Spleen (tissue), 11 donors: ENCODE data around the gene TSHR. TPM values are rescaled to one million over a fixed set of nuclear protein-coding genes. Genes with fewer than 3 reads are reported as not detected.

Experiments used
- DNase-seq: peaks from one replicate; pipeline ENCODE4 v3.0.0-alpha.2; 2020
- H3K27ac ChIP-seq, 8 donors: fragments of 200-600 bp; sonication (generic) in 7 of 8; 1 replicate in 4 of 8; 2 replicates in 4 of 8; pipeline versions ENCODE4 v1.5.0 to v1.8.0; 2016 to 2021; ENCODE audit warnings: inconsistent platforms in 4 of 8, mild to moderate bottlenecking in 4 of 8, moderate library complexity in 1 of 8
- H3K27me3 ChIP-seq, 7 donors: fragments of 200-600 bp; sonication (generic) in 6 of 7; replicated peaks in 1 of 7; 1 replicate in 4 of 7; 2 replicates in 3 of 7; pipeline versions ENCODE4 v1.5.0 to v1.8.0; 2016 to 2021; ENCODE audit warnings: inconsistent platforms in 3 of 7, mild to moderate bottlenecking in 1 of 7
- H3K36me3 ChIP-seq, 6 donors: fragments of 200-600 bp; sonication (generic) in 5 of 6; 1 replicate in 4 of 6; 2 replicates in 2 of 6; pipeline versions ENCODE4 v1.5.0 to v1.8.0; 2016 to 2021; ENCODE audit warnings: inconsistent platforms in 2 of 6
- H3K4me1 ChIP-seq, 6 donors: fragments of 200-600 bp; sonication (generic) in 5 of 6; 1 replicate in 3 of 6; 2 replicates in 3 of 6; pipeline versions ENCODE4 v1.5.0 to v1.8.0; 2016 to 2021; ENCODE audit warnings: inconsistent platforms in 3 of 6
- H3K4me3 ChIP-seq, 8 donors: fragments of 200-600 bp; sonication (generic) in 7 of 8; 1 replicate in 4 of 8; 2 replicates in 4 of 8; pipeline versions ENCODE4 v1.5.0 to v1.8.0; 2016 to 2021; ENCODE audit warnings: inconsistent platforms in 4 of 8, mild to moderate bottlenecking in 4 of 8, moderate library complexity in 2 of 8
- H3K9me3 ChIP-seq, 8 donors: fragments of 200-600 bp; sonication (generic) in 7 of 8; 1 replicate in 4 of 8; 2 replicates in 4 of 8; pipeline versions ENCODE4 v1.5.0 to v1.8.0; 2016 to 2021; ENCODE audit warnings: inconsistent platforms in 4 of 8
- CTCF ChIP-seq, 11 experiments: fragments of 200-600 bp in 7 of 11; fragments of 450-650 bp in 4 of 11; sonication (generic) in 4 of 11; IDR thresholded peaks in 8 of 11; conservative IDR thresholded peaks in 3 of 11; 1 replicate in 7 of 11; 2 replicates in 4 of 11; pipeline versions ENCODE4 v1.4.0 to v1.8.0; 2016 to 2021; ENCODE audit warnings: antibody characterized with exemption in 11 of 11, inconsistent platforms in 4 of 11, mild to moderate bottlenecking in 1 of 11
- POLR2A ChIP-seq, 3 donors: fragments of 450-650 bp; IDR thresholded peaks; one replicate each; pipeline ENCODE4 v1.5.1; 2017; ENCODE audit warnings: antibody characterized with exemption in 3 of 3, mild to moderate bottlenecking in 1 of 3
- POLR2AphosphoS5 ChIP-seq, 3 donors: sonication (generic); formaldehyde crosslinking; IDR thresholded peaks; one replicate each; pipeline ENCODE4 v1.5.1; 2017; ENCODE audit warnings: antibody characterized with exemption in 3 of 3
- WGBS, 5 donors: extraction: QIAGEN DNeasy Blood & Tissue Kit in 3 of 5; methylation state at CpG; one replicate each; pipeline versions ENCODE4 v1.1.5 to v1.1.7; 2013 to 2018; 5-methylcytosine and 5-hydroxymethylcytosine counted together
- intact Hi-C: fragments of 100-400 bp; cut with DNase I; formaldehyde crosslinking; loops from one replicate; pipeline ENCODE4 v1.15.0; 2023; ENCODE audit warnings: low total_unique reads
- polyA plus RNA-seq, 3 donors: library from polyadenylated mRNA; stranded (reverse); fragments of 200-250 nt; gene quantifications; one replicate each; pipeline ENCODE4 v1.2.1, GENCODE V29; 2013
- total RNA-seq, 7 donors: library from RNA; depleted of rRNA in 3 of 7; stranded (reverse); fragments of >200 nt in 3 of 7; fragmentation: NEBNext Ultra II Directional in 4 of 7; extraction: Animal tissue kit (Norgen Biotek cat#: 25700) in 4 of 7; gene quantifications; one replicate each; pipeline versions ENCODE4 v1.1.0 to v1.2.1, GENCODE V29; 2016 to 2021
- donor health status: healthy with polysubstance abuse.
- donor health status: DM: no; HTN: no; CAD: no; lungs with moderate emphysema.
- donor health status: DM: no; HTN: no; CAD: no.
- donor health status: Bipolar disorder and iron deficiency.
- donor health status: healthy.
- donor health status: DM: no; HTN: no; CAD: no.
- donor health status: DM: yes; HTN: yes; CAD: no.

The TSHR gene
- total and polyA plus RNA-seq, 10 donors, result 0.22 to 3.1 (median 0.46) TPM; not detected in 1

GRCh38 chr14:80981673-80982072, 26.3 kb downstream of the TSHR start:
- no peaks in the 10 kb centered on the region for H3K9me3 ChIP-seq
- 91 to 97% (median 93%) methylated on average over 7 of the region's 7 CpGs for WGBS, 5 donors
- no peaks in the 10 kb centered on the region for H3K4me1 ChIP-seq
- H3K27me3 ChIP-seq, result no peaks in the 10 kb centered on the region
- H3K4me3 ChIP-seq, result no peak overlapping the region
- TF ChIP-seq POLR2AphosphoS5 (IDR thresholded peaks at IDR 0.05) (no peak), POLR2A (IDR thresholded peaks at IDR 0.05) (no peak), CTCF (IDR thresholded peaks at IDR 0.05 in 8 of 11, conservative IDR thresholded peaks at IDR 0.05 in 3 of 11) (no peak)
- H3K36me3 ChIP-seq, result no peaks in the 10 kb centered on the region
- DNase-seq, result no peak
- intact Hi-C loops, result no loop called here
- H3K27ac ChIP-seq, result no peak overlapping the region

- no peak for DNase-seq
- H3K27me3 ChIP-seq, result peaks cover 0 to 3% (median 0%) of the 10 kb centered on the region in 7 donors
- H3K36me3 ChIP-seq, result no peaks in the 10 kb centered on the region
- WGBS, 5 donors, result 82 to 96% (median 91%) methylated on average over 2 of the region's 2 CpGs
- H3K27ac ChIP-seq, result no peak overlapping the region
- peaks cover 0 to 5% (median 1%) of the 10 kb centered on the region in 6 donors for H3K4me1 ChIP-seq
- no peaks in the 10 kb centered on the region for H3K9me3 ChIP-seq
- intact Hi-C loops, result no loop called here
- no peak overlapping the region for H3K4me3 ChIP-seq
- TF ChIP-seq POLR2AphosphoS5 (IDR thresholded peaks at IDR 0.05) (no peak), POLR2A (IDR thresholded peaks at IDR 0.05) (no peak), CTCF (IDR thresholded peaks at IDR 0.05 in 8 of 11, conservative IDR thresholded peaks at IDR 0.05 in 3 of 11) (no peak)
These were observed 27.3 kb downstream of the TSHR start for GRCh38 chr14:80982711-80983110.

GRCh38 chr14:80987235-80988032, 32.0 kb downstream of the TSHR start:
- no peak overlapping the region for H3K27ac ChIP-seq
- TF ChIP-seq POLR2A (IDR thresholded peaks at IDR 0.05), result no peak
- peak; percentile 44 to 92 (median 86) for TF ChIP-seq CTCF (IDR thresholded peaks at IDR 0.05 in 8 of 11, conservative IDR thresholded peaks at IDR 0.05 in 3 of 11)
- peaks cover 0 to 14% (median 0%) of the 10 kb centered on the region in 7 donors for H3K27me3 ChIP-seq
- intact Hi-C loops, result loop anchor here (5.0 kb wide), 2 partner anchors 35 to 480 kb away; no protein-coding TSS in a partner anchor
- DNase-seq, result no peak
- H3K36me3 ChIP-seq, result no peaks in the 10 kb centered on the region
- H3K4me1 ChIP-seq, result peaks cover 0 to 8% (median 1%) of the 10 kb centered on the region in 6 donors
- H3K4me3 ChIP-seq, result no peak overlapping the region
- 37 to 52% (median 45%) methylated on average over 6 of the region's 6 CpGs for WGBS, 5 donors
- H3K9me3 ChIP-seq, result no peaks in the 10 kb centered on the region

- H3K36me3 ChIP-seq, result no peaks in the 10 kb centered on the region
- no peak for TF ChIP-seq CTCF (IDR thresholded peaks at IDR 0.05 in 8 of 11, conservative IDR thresholded peaks at IDR 0.05 in 3 of 11)
- TF ChIP-seq POLR2A (IDR thresholded peaks at IDR 0.05), result no peak
- TF ChIP-seq POLR2AphosphoS5 (IDR thresholded peaks at IDR 0.05), result no peak
- no peak overlapping the region for H3K27ac ChIP-seq
- 34 to 88% (median 50%) methylated on average over 1 of the region's 1 CpG for WGBS, 5 donors
- H3K9me3 ChIP-seq, result no peaks in the 10 kb centered on the region
- H3K4me1 ChIP-seq, result peaks cover 0 to 8% (median 1%) of the 10 kb centered on the region in 6 donors
- DNase-seq, result no peak
- intact Hi-C loops, result loop anchor here (5.0 kb wide), 2 partner anchors 36 to 479 kb away; no protein-coding TSS in a partner anchor
- H3K27me3 ChIP-seq, result peaks cover 0 to 14% (median 0%) of the 10 kb centered on the region in 7 donors
- H3K4me3 ChIP-seq, result no peak overlapping the region
These were observed 32.8 kb downstream of the TSHR start for GRCh38 chr14:80988192-80988591.
